Inflammatory macrophage treated with lipopolysaccharide for 1 hour (primary cell): ENCODE results near the gene KRTAP4-1.
"Not testable (repeated sequence)": the region's sequence is repeated elsewhere in the genome, so short reads cannot be mapped to it uniquely, and the experiment has no call there.

Experiments used
- DNase-seq, 2 donors: peaks; one replicate each; pipeline ENCODE4 v3.0.0-alpha.2; 2020 to 2022

The KRTAP4-1 gene

DNA sequence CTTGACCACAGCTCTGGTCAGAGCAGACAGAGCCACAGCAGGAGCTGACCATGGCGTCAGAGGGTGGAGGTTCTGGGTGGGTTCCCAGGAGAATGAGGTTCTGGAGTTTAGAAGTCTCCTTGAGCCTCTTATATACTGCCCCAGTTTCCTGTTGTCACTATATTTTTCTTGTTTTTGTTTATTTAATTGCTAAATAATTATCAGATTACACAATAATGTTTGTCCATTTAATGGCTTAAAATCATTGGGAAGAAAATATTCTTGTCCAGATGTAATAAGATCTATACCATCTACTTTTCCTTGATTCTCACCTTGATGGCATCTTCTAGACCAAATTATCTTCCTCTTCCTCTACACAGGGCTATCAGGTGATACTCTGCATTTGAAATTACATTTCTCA is 16.6 kb downstream of the KRTAP4-1 start, which contains the start of gene KRTAP4-3:
KRTAP4-3 (minus strand) TSS at position 101 of the 400 bp plus-strand sequence; CDS start at position 52, 49 bp downstream.
- DNase-seq, result no peak

DNA sequence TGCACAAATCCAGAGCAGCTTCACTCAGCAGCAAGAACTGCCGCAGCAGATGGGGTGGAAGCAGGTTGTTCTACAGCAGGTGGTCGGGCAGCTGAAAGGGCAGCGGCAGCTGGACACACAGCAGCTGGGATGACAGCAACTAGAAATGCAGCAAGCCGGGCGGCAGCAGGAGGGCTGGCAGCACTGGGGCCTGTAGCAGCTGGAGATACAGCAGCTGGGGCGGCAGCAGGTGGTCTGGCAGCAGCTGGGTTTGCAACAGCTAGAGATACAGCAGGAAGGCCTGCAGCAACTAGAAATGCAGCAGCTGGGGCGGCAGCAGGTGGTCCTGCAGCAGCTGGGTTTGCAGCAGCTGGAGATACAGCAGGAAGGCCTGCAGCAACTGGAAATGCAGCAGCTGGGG is 17.1 kb downstream of the KRTAP4-1 start:
- no peak for DNase-seq

- no peak for DNase-seq
Observed at GRCh38 chr17:41163828-41164227, 20.9 kb downstream of the KRTAP4-1 start.

DNA sequence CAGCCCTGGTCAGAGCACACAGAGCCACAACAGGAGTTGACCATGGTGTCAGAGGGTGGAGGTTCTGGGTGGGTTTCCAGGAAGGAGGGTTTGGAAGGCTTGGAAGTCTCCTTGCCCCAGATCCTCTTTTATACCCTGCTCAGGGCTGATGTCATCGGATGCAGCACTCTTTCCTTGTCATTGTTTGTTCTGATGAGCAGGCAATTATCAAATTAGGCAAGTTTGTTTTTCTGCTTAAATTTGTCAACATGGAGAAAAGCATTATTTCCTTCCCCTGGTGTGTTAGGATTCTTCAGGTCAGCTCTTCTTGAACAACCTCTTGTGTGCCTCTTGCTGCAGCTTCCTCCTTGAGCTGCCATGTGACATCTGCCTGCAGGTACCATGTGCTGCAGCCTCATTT is 24.1 kb downstream of the KRTAP4-1 start, which contains the start of gene KRTAP4-4:
KRTAP4-4 (minus strand) TSS at position 101 of the 400 bp plus-strand sequence; CDS start at position 44, 57 bp downstream.
- DNase-seq, result no peak

GRCh38 chr17:41160190-41160589 is 24.5 kb downstream of the KRTAP4-1 start:
- DNase-seq, result not testable (repeated sequence)

DNA sequence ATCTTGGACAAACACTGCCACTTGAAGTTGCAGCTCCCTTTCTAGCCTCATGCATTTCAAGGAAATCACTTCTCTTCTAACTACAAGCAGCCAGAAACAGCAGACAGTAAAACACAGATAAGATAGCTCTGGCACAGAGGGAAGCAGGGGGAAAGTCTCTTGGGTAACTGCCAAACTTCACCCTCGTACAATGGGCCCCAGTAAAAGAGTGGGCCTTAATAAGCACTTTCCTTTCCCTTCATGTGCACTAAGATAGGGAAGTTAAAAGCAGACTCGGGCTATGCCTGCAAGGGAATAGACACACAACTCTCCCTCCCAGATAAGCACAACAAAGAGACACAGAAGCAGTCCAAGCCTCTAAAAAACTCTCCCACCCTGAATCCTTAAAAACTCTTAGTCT is 30.9 kb downstream of the KRTAP4-1 start:
- no peak for DNase-seq

DNA sequence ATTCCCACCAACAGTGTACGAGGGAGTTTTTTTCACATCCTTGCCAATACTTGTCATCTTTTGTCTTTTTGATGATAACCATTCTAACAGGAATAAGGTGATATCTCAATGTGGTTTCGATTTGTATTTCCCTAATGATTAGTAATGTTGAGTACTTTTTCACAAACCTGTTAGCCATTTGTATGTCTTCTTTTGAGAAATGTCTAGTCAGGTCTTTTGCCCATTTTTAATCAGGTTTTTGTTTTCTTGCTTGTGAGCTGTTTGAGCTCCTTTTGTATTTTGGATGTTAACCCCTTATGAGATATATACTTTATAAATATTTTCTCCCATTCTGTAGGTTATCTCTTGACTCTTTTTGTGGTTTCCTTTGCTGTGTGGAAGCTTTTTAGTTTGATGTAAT is 33.2 kb downstream of the KRTAP4-1 start:
- DNase-seq, result no peak

DNA sequence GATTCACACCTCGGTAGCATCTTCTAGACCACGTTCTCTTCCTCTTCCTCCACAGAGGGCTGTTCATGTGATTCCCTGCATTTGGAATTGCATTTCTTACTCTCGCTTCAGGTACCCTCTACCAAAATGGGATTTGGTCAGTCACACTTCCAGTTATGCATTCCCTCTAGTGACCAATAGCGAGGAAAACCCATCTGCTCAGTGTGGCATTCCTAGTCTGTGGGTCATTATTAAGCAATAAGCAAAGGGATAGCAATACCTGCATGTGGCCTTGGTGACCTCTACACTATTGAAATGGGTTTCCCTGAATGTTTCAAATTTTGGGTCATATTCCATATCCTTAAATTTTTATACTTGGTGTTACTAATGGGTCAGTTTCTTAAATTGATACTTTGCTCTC is 34.7 kb downstream of the KRTAP4-1 start:
- no peak for DNase-seq

- DNase-seq, result no peak
Observed at GRCh38 chr17:41149652-41149985, 35.1 kb downstream of the KRTAP4-1 start, which contains the start of gene KRTAP4-5. Gene KRTAP4-5, minus strand, starts transcription at chr17:41149825. Its CDS starts 58 bp downstream, at chr17:41149767.

DNA sequence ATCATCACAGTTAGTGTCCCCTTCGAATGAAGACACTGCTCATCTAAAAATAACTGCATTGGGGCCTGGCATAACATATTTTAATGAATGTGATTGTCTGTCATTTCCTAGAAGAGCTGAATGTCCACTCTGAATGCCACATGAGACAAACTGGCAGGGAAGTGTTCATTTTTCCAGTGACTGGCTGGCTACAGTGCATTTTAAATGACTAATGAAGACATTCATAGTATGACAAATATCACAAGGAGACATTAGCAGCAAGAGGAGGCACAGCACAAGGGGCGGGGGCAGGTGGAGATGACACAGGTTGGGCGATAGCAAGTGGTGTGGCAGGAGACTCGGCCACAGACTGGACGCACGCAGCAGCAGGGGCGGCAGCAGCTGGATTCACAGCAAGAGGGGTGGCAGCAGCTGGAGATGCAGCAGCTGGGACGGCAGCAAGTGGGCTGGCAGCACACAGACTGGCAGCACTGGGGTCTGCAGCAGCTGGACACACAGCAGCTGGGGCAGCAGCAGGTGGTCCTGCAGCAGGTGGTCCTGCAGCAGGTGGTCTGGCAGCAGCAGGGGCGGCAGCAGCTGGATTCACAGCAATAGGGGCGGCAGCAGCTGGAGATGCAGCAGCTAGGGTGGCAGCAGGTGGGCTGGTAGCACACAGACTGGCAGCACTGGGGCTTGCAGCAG is 35.6 kb downstream of the KRTAP4-1 start:
- DNase-seq, result not testable (repeated sequence)

GRCh38 chr17:41147531-41148204 is 37.0 kb downstream of the KRTAP4-1 start:
- no peak for DNase-seq

DNA sequence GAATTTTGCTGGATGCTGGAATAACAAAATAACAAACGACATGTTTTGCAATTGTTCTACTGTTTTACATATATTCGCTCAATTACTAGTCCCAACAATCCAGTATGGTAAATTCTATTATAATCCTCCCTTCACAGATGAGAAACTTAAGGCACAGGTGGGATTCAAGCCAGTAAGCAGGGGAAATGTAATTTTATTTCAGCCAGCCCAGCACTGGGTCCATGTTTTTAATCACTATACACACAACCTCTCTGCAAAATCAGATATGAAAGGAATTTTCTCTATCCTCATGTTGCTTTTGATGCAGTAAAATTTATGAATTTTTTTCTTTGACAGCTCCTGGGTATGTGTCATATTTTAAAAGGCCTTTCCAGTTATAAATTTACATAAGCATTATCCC is 39.5 kb downstream of the KRTAP4-1 start:
- DNase-seq, result no peak

DNA sequence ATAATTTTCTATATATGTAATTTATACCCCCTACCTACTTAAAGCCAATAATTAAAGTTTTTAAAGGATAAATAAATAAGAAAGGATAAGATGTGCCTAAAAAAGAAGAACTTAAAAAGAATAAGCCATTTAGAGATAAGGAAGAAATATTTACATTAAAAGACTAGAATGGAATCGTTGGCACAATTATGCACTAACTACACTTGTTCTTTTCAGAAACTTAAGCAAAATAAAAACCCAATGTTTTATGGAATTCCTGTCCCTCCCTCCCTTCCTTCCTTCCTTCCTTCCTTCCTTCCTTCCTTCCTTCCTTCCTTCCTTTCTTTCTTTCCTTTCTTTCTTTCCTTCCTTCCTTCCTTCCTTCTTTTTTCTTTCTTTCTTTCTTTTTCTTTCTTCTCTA is 39.9 kb downstream of the KRTAP4-1 start:
- no peak for DNase-seq

DNA sequence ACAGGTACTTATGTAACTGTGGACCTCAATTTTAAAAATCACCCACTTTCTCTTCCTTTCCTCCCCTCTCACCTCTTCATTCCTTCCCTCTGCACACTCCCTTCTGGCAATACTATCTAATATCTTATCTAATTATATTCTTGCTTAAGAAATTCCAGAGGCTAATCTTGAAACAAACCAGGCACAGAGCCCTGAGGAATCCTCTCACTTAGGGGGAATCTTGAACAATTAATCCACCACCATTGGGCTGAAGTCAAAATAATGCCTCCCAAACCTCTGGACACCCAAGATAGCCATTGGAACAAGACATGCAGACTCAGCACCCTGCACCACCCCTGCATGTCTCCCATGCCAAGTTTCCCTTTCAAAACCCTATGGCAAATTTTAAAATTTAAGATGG is 43.4 kb downstream of the KRTAP4-1 start:
- DNase-seq, result no peak

- peak; percentile 35 to 36 for DNase-seq
Observed at GRCh38 chr17:41140360-41141131, 44.2 kb downstream of the KRTAP4-1 start, which contains the start of gene KRTAP4-6. Gene KRTAP4-6, minus strand, starts transcription at chr17:41140544. Its CDS starts 57 bp downstream, at chr17:41140487.

DNA sequence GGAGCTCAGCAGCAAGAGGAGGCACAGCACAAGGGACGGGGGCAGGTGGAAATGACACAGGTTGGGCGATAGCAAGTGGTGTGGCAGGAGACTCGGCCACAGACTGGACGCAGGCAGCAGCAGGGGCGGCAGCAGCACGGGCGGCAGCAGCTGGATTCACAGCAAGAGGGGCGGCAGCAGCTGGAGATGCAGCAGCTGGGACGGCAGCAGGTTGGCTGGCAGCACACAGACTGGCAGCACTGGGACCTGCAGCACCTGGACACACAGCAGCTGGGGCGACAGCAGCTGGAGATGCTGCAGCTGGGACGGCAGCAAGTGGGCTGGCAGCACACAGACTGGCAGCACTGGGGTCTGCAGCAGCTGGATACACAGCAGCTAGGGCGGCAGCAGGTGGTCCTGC is 44.8 kb downstream of the KRTAP4-1 start:
- DNase-seq, result not testable (repeated sequence)
